ENCODE data around the gene IGF2BP2. TPM values are rescaled to one million over a fixed set of nuclear protein-coding genes. Genes with fewer than 3 reads are reported as not detected.

IGF2BP2 gene
- total and polyA plus RNA-seq, 4 donors, result 7.8 to 92.6 (median 11.8) TPM

- H3K27ac ChIP-seq (ENCODE audit: low read depth in 1 of 2, low read length in 1 of 2), result no peak overlapping the region
- peaks cover 0 to 2% (median 0%) of the 10 kb centered on the region in 4 donors for H3K9me3 ChIP-seq (ENCODE audit: control insufficient read depth in 4 of 4, insufficient read depth in 3 of 4, low read length in 3 of 4)
- no peak overlapping the region for H3K4me3 ChIP-seq
- ATAC-seq (ENCODE audit: insufficient read depth, low FRiP score) (no peak), DNase-seq (peak; percentile 23 to 71 (median 69))
- H3K36me3 ChIP-seq (ENCODE audit: control insufficient read depth in 4 of 4, insufficient read depth in 4 of 4, low read length in 4 of 4), result no peaks in the 10 kb centered on the region
- WGBS, 2 donors, result 31 to 64% methylated on average over 3 of the region's 3 CpGs
- no peak for TF ChIP-seq CTCF (IDR thresholded peaks at IDR 0.05; ENCODE audit: control extremely low read depth, extremely low read depth)
- no peak overlapping the region for H3K9ac ChIP-seq (ENCODE audit: insufficient read depth in 1 of 2, low read length in 2 of 2)
- H3K4me1 ChIP-seq (ENCODE audit: control insufficient read depth in 5 of 5, insufficient read depth in 5 of 5, low read length in 5 of 5), result no peaks in the 10 kb centered on the region
- H3K27me3 ChIP-seq (ENCODE audit: control insufficient read depth in 3 of 3, insufficient read depth in 3 of 3, low read length in 2 of 3), result no peaks in the 10 kb centered on the region
Observed at GRCh38 chr3:185837414-185837813, 12.6 kb upstream of the IGF2BP2 start.

- no peak for ATAC-seq (ENCODE audit: insufficient read depth, low FRiP score)
Observed at GRCh38 chr3:185831990-185832389, 7.1 kb upstream of the IGF2BP2 start.

GRCh38 chr3:185831195-185831594 is 6.4 kb upstream of the IGF2BP2 start:
- no peak overlapping the region for H3K9ac ChIP-seq (ENCODE audit: insufficient read depth in 1 of 2, low read length in 2 of 2)
- H3K9me3 ChIP-seq (ENCODE audit: control insufficient read depth in 4 of 4, insufficient read depth in 3 of 4, low read length in 3 of 4), result peaks cover 0 to 2% (median 0%) of the 10 kb centered on the region in 4 donors
- DNase-seq, result no peak
- peaks cover 0 to 6% (median 0%) of the 10 kb centered on the region in 5 donors for H3K4me1 ChIP-seq (ENCODE audit: control insufficient read depth in 5 of 5, insufficient read depth in 5 of 5, low read length in 5 of 5)
- TF ChIP-seq CTCF (IDR thresholded peaks at IDR 0.05; ENCODE audit: control extremely low read depth, extremely low read depth), result no peak
- H3K36me3 ChIP-seq (ENCODE audit: control insufficient read depth in 4 of 4, insufficient read depth in 4 of 4, low read length in 4 of 4), result no peaks in the 10 kb centered on the region
- WGBS, 2 donors, result 75 to 89% methylated on average over 3 of the region's 3 CpGs
- ATAC-seq (ENCODE audit: insufficient read depth, low FRiP score), result no peak
- no peak overlapping the region for H3K4me3 ChIP-seq
- no peak overlapping the region for H3K27ac ChIP-seq (ENCODE audit: low read depth in 1 of 2, low read length in 1 of 2)
- H3K27me3 ChIP-seq (ENCODE audit: control insufficient read depth in 3 of 3, insufficient read depth in 3 of 3, low read length in 2 of 3), result no peaks in the 10 kb centered on the region

More at GRCh38 chr3:185831990-185832389, 7.1 kb upstream of the IGF2BP2 start:
- no peaks in the 10 kb centered on the region for H3K4me1 ChIP-seq (ENCODE audit: control insufficient read depth in 5 of 5, insufficient read depth in 5 of 5, low read length in 5 of 5)
- H3K27me3 ChIP-seq (ENCODE audit: control insufficient read depth in 3 of 3, insufficient read depth in 3 of 3, low read length in 2 of 3), result no peaks in the 10 kb centered on the region
- no peaks in the 10 kb centered on the region for H3K36me3 ChIP-seq (ENCODE audit: control insufficient read depth in 4 of 4, insufficient read depth in 4 of 4, low read length in 4 of 4)
- H3K4me3 ChIP-seq, result no peak overlapping the region
- H3K9ac ChIP-seq (ENCODE audit: insufficient read depth in 1 of 2, low read length in 2 of 2), result no peak overlapping the region
- DNase-seq, result no peak
- no peak for TF ChIP-seq CTCF (IDR thresholded peaks at IDR 0.05; ENCODE audit: control extremely low read depth, extremely low read depth)
- no peak overlapping the region for H3K27ac ChIP-seq (ENCODE audit: low read depth in 1 of 2, low read length in 1 of 2)
- peaks cover 0 to 2% (median 0%) of the 10 kb centered on the region in 4 donors for H3K9me3 ChIP-seq (ENCODE audit: control insufficient read depth in 4 of 4, insufficient read depth in 3 of 4, low read length in 3 of 4)
